GM18873 (cell line): ENCODE results near the gene ATP6V0A4.
"Not testable (repeated sequence)": the region's sequence is repeated elsewhere in the genome, so short reads cannot be mapped to it uniquely, and the experiment has no call there.

Source experiments
- ATAC-seq: cut with Tn5 transposase; IDR thresholded peaks from one replicate; pipeline ENCODE4 v1.9.1; 2021; ENCODE audit warnings: mild to moderate bottlenecking, moderate library complexity, moderate number of reproducible peaks; ENCODE audit not compliant: unreplicated experiment, low FRiP score

ATP6V0A4 gene

GRCh38 chr7:138710536-138711385 lies 87.2 kb downstream of the ATP6V0A4 start:
- ATAC-seq, result no peak

DNA sequence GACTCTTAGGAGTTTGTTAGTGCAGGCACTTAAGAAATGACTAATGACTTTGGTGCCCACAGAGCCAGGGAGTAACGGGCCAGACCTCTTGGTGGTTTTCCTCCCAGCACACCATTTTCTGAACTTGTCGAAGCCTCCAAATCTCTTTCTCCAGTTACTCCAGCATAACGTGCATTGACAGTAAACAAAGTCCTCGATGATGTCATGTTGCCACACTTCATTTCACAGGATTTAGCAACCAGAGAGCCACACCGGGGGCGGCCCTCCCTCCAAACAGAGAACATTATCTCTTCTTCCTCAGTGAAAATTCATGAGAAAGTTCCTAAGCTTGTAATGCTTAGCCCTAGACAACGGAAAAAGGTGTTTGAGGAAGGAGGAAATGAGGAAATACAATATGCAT lies 92.8 kb downstream of the ATP6V0A4 start:
- ATAC-seq, result no peak

DNA sequence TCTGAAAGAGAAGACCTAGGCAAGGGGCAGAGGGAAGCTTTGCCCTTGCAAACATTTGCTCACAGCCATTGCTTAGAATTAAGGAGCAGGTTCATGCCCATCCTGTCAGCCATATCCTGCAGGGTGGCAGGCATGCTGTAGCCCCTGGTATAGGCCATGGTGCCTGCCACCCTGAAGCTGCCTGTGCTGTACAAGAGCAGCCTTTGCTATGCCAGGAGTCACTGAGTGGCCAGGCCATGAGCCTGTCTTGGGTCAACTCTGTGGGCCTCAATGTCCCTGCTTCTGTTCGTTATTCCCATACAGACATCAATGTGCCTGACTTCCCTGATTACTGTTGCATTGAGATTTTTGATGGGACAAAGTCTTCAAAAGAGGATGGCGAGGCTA lies 96.5 kb downstream of the ATP6V0A4 start:
- no peak for ATAC-seq

- ATAC-seq, result no peak
Observed at GRCh38 chr7:138700857-138701536, 97.0 kb downstream of the ATP6V0A4 start, which contains the start of gene SVOPL. TSS of gene SVOPL (minus strand) at chr7:138701362. CDS start at chr7:138679045, 22,317 bp downstream.

GRCh38 chr7:138699661-138700060 lies 98.3 kb downstream of the ATP6V0A4 start:
- ATAC-seq, result no peak

- ATAC-seq, result no peak
Observed at GRCh38 chr7:138698281-138698680, 99.7 kb downstream of the ATP6V0A4 start.

GRCh38 chr7:138697535-138698182 lies 100.3 kb downstream of the ATP6V0A4 start:
- ATAC-seq, result no peak

DNA sequence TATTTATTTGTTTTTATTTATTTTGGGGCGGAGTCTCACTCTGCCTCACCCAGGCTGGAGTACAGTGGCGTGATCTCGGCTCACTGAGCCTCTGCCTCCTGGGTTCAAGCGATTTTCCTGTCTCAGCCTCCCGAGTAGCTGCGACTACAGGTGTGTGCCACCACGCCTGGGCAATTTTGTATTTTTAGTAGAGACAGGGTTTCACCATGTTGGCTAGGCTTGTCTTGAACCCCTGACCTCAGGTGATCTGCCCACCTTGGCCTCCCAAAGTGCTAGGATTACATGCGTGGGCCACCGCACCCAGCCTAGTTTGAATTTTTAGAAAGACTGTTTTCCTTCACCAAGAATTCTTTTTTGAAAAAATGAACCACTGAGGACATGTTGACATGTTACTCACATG lies 102.2 kb downstream of the ATP6V0A4 start:
- ATAC-seq, result not testable (repeated sequence)

- ATAC-seq, result no peak
Observed at GRCh38 chr7:138695106-138695505, 102.9 kb downstream of the ATP6V0A4 start.

DNA sequence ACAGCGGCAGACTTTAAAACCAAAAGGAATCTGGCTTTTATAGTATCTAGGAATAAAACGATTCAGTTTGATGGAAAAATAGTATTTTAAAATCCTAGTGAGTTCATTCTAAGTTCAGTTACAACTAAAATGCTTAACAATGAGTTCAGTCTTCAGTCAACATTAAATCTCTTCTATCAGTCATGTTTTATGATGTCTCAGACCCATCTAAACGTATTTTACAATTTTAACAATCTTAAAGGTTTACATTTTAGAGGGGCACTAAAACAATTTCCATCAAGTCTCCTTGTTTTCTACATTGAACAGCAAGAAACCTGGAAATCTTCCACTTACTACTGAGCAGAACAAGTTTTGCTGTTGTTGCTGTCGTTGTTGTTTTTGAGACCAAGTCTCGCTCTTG lies 106.8 kb downstream of the ATP6V0A4 start:
- ATAC-seq, result no peak

DNA sequence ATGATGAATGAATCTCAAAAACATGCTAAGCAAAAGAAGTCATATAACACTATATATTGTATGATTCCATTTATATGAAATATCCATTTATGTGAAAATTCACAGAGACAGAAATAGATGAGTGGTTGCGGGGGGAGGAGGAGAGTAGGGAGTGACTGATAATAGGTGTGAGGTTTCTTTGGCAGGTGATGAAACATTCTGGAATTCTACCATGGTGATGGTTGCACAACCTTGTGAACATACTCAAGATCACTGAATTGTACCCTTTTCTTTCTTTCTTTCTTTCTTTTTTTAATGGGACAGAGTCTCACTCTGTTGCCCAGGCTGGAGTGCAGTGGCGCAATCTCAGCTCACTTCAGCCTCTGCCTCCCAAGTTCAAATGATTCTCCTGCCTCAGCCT lies 107.5 kb downstream of the ATP6V0A4 start:
- ATAC-seq, result no peak

DNA sequence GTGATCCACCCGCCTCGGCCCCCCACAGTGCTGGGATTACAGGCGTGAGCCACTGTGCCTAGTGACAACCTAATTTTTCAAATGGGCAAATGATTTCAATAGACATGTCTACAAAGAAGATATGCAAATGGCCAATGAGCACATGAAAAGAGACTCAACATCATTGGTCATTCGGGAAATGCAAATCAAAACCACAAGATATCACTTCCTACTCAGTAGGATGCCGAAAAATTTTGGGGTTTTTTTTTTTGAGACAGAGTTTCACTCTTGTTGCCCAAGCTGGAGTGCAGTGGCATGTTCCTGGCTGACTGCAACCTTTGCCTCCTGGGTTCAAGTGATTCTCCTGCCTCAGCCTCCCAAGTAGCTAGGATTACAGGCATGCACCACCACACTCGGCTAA lies 110.0 kb downstream of the ATP6V0A4 start:
- ATAC-seq, result not testable (repeated sequence)

GRCh38 chr7:138684340-138684739 lies 113.7 kb downstream of the ATP6V0A4 start:
- no peak for ATAC-seq

GRCh38 chr7:138679793-138680192 lies 118.2 kb downstream of the ATP6V0A4 start:
- ATAC-seq, result no peak

GRCh38 chr7:138670594-138670993 lies 127.4 kb downstream of the ATP6V0A4 start:
- no peak for ATAC-seq

DNA sequence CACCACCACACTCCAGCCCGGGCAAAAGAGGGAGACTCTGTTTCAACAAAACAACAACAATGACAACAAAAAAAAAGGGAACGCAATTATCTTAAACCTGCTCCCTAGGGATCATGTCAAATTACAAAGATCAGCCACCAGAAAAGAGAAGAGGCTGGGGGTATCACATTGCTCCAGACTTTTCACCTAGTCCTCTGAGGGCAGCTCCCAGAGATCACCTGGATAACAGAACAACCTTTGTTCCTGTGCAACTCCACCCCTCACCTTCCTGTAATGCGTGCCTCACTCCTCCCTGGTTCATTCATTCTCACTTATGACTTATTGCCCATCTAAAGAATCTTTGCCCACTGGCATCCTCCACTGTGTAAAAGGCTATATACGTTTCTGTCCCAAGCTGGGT lies 128.6 kb downstream of the ATP6V0A4 start:
- no peak for ATAC-seq

DNA sequence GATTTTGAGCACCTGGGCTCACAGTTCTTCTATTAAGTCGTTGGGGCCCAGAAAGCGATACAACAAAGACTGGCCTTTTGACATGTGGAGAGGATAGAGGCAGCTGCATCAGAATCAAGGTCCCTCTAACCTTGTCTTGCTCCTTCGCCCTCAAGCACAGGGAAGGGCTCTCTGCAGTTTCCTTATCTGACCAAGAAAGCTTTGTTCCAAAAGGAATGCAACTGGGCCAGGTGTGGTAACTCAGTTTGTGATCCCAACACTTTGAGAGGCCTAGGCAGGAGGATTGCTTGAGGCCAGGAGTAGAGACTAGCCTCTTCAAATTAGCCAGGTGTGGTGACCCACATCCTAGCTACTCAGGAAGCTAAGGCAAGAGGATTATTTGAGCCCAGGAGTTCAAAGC lies 129.1 kb downstream of the ATP6V0A4 start:
- no peak for ATAC-seq

DNA sequence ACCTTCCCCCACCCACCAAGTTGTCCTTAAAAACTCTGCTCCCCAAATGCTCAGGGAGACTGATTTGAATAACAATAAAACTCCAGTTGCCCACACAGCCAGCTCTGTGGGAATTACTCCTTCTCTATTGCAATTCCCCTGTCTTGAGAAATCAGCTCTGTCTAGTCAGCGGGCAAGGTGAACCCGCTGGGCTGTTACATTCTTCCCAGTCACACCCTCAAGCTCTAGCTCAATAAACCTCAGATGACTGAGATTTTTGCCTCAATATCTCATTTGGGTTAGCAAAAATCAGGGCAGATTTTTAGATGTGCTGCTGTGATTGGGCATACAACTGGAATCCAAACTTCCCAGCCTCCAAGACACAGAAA lies 129.8 kb downstream of the ATP6V0A4 start:
- ATAC-seq, result no peak

DNA sequence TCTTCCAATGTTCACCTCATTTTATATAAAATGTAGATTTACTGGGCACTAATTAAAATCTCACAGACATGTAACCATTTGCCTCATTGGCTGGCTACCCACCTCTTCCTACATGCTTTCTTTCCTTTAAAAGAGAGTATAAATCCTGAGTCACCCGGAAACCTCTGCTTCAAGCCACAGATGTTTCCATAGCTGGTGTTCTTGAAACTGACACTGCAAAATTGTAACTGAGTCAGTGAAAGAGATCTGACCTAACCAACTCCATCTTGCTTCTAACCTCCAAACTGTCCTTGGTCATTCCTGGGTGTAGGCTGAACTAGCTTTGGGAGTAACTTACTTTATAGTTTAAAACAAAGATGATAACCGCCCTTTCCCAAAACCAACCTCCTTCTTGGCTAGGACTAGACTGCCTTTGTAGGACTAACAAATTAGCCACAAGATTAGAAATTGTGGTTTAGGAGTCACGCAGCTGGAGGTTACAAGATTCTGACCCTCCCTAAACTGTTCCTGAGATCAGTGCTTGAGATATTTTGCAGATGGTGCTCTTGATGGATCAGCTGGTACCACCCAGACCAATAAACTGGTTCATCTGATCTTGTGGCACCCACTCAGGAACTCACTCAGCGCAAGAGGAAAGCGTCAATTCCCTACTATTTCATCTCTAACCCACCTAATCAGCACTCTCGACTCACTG lies 130.3 kb downstream of the ATP6V0A4 start:
- ATAC-seq, result no peak

DNA sequence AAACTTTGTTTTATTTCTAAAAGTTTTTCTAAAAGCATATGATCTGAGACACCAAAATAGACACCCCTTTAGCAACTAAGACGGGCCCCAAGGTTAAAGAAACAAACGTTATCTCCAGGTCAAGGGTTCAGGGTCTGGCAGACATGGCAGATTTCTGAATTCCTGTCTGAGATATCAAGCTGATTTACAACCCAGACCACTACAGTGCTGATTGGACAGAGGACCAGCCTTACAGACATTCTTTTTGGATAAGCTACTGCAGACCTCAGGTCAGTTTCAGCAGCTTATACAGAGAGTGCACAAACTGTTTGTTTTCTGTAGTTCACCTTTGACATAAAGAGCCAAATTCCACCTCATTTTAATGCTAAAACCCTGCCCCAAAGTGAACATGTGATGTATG lies 131.6 kb downstream of the ATP6V0A4 start:
- no peak for ATAC-seq

DNA sequence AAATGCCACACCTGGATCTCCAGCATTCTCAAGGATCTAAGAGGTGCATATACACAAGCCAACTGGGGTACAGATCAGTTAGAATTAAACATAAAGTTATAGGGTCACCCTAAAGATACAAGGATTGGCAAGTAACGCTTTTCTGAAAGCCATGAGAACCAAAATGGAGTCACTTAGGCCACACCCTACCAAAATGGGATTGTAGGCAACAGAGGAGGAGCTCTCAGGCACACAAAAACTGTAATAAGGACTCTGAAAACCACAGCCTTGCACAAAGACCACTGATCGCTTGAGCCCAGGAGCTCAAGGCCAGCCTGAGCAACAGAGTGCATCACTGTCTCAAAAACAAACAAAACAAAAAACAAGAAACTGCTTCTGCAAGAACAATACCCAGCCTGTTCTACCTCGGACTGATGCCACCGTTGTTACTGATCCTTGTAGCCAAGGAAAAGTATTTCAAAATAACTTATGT lies 132.3 kb downstream of the ATP6V0A4 start:
- ATAC-seq, result no peak
